Endothelial cell of umbilical vein (primary cell): ENCODE results near the gene THEMIS2. TPM values are rescaled to one million over a fixed set of nuclear protein-coding genes. Genes with fewer than 3 reads are reported as not detected.

ENCODE experiments used
- BruUV-seq: library from RNA; stranded (reverse); fragments of 400-500 nt; replicated peaks from 2 replicates; lab custom pipeline; 2021; lab: Mats Ljungman, UMichigan
- CTCF ChIA-PET: fragments of 300-600, 350-600 bp; sonication (Branson Sonifier 250); formaldehyde crosslinking; loops from one replicate; lab custom pipeline; 2021; ENCODE audit warnings: antibody characterized with exemption, inconsistent platforms; lab: Charles Lee
- POLR2A ChIA-PET: fragments of 300-600, 350-600 bp; sonication (Branson Sonifier 250); formaldehyde crosslinking; loops from one replicate; lab custom pipeline; 2021; ENCODE audit warnings: antibody characterized with exemption, inconsistent platforms; lab: Charles Lee
- DNase-seq: peaks from one replicate; pipeline ENCODE4 v3.0.0-alpha.2; 2011; ENCODE audit warnings: low read depth, low spot score
- FAIRE-seq: peaks from 2 replicates; lab custom pipeline; 2011; peaks lifted over from hg19 to GRCh38; lab: Jason Lieb, UNC
- H2AFZ ChIP-seq: 2 replicates; pipeline ENCODE4 v1.6.0; 2012; ENCODE audit warnings: low read depth, low read length, control low read depth, inconsistent platforms
- H3K27ac ChIP-seq: 2 replicates; pipeline ENCODE4 v1.5.1; 2011; ENCODE audit warnings: low read depth, mild to moderate bottlenecking, control low read depth, low read length, moderate library complexity; ENCODE audit not compliant: insufficient read depth
- H3K27me3 ChIP-seq, 2 experiments: 2 replicates each; pipeline versions ENCODE4 v1.6.0 to v1.6.1; 2011; ENCODE audit warnings: low read length in 2 of 2, mixed read lengths in 1 of 2; ENCODE audit not compliant: control insufficient read depth in 2 of 2, insufficient read depth in 2 of 2
- H3K36me3 ChIP-seq, 2 experiments: 2 replicates in 1 of 2; 3 replicates in 1 of 2; pipeline ENCODE4 v1.5.1; 2011; ENCODE audit warnings: low read length in 2 of 2, mild to moderate bottlenecking in 1 of 2, moderate library complexity in 1 of 2; ENCODE audit not compliant: control insufficient read depth in 2 of 2, insufficient read depth in 2 of 2; ENCODE audit errors: extremely low read depth in 1 of 2
- H3K4me1 ChIP-seq: 3 replicates; pipeline ENCODE4 v1.5.1; 2011; ENCODE audit warnings: mild to moderate bottlenecking, low read length; ENCODE audit not compliant: control insufficient read depth, insufficient read depth; ENCODE audit errors: extremely low read depth
- H3K4me2 ChIP-seq: 2 replicates; pipeline ENCODE4 v1.6.1; 2011; ENCODE audit warnings: low read length, control low read depth, mixed read lengths; ENCODE audit not compliant: insufficient read depth
- H3K4me3 ChIP-seq, 3 experiments: fragments of 200-600 bp in 1 of 3; sonication (generic), shearing (Covaris generic) in 1 of 3; replicated peaks in 1 of 3; 2 replicates each; pipeline ENCODE4 v1.5.1; 2011 to 2016; ENCODE audit warnings: control low read depth in 3 of 3, low read length in 3 of 3, mild to moderate bottlenecking in 2 of 3, inconsistent platforms in 1 of 3, low read depth in 1 of 3, moderate library complexity in 1 of 3; ENCODE audit not compliant: insufficient read depth in 1 of 3
- H3K79me2 ChIP-seq: 2 replicates; pipeline ENCODE4 v1.6.0; 2012; ENCODE audit warnings: low read length, inconsistent platforms; ENCODE audit not compliant: control insufficient read depth, insufficient read depth
- H3K9ac ChIP-seq: replicated peaks from 2 replicates; pipeline ENCODE3; 2011; ENCODE audit warnings: low read length, control low read depth; ENCODE audit not compliant: insufficient read depth; ENCODE audit errors: extremely low read depth
- H3K9me1 ChIP-seq: replicated peaks from 3 replicates; pipeline ENCODE4 v1.6.0; 2011; ENCODE audit warnings: mild to moderate bottlenecking, low read length; ENCODE audit not compliant: control insufficient read depth, insufficient read depth; ENCODE audit errors: extremely low read depth
- H3K9me3 ChIP-seq: replicated peaks from 2 replicates; pipeline ENCODE4 v1.5.1; 2012; ENCODE audit warnings: low read length, inconsistent platforms; ENCODE audit not compliant: control insufficient read depth, insufficient read depth
- H4K20me1 ChIP-seq: replicated peaks from 2 replicates; pipeline ENCODE3; 2011; ENCODE audit warnings: mild to moderate bottlenecking, low read length; ENCODE audit not compliant: control insufficient read depth, insufficient read depth; ENCODE audit errors: extremely low read depth
- EZH2 ChIP-seq: IDR thresholded peaks from 2 replicates; pipeline ENCODE4 v1.6.1; 2012; ENCODE audit warnings: borderline replicate concordance, low read depth, mild to moderate bottlenecking, moderate library complexity, low read length, inconsistent platforms; ENCODE audit not compliant: severe bottlenecking
- FOS ChIP-seq: IDR thresholded peaks from 2 replicates; pipeline ENCODE4 v1.6.1; 2011; ENCODE audit warnings: mild to moderate bottlenecking, low read length, moderate library complexity, borderline replicate concordance; ENCODE audit not compliant: insufficient read depth
- MAX ChIP-seq: IDR thresholded peaks from 2 replicates; pipeline ENCODE4 v1.6.1; 2011; ENCODE audit not compliant: insufficient read depth, insufficient read length
- POLR2A ChIP-seq: IDR thresholded peaks from 2 replicates; pipeline ENCODE4 v1.6.1; 2012; ENCODE audit warnings: low read depth, mild to moderate bottlenecking, control low read depth, low read length
- POLR2AphosphoS5 ChIP-seq: IDR thresholded peaks from 2 replicates; pipeline ENCODE4 v1.6.1; 2012; ENCODE audit warnings: low read depth, mild to moderate bottlenecking, control low read depth, low read length, moderate library complexity; ENCODE audit not compliant: insufficient read depth
- dilution Hi-C: fragments of 300-500 bp; cut with MboI; formaldehyde crosslinking; loops from one replicate; pipeline ENCODE4 v1.15.0; 2019; ENCODE audit warnings: low sequenced_read_pairs; ENCODE audit not compliant: extremely low pct_ligation_motif_present
- intact Hi-C: fragments of 100-400 bp; cut with micrococcal nuclease; formaldehyde crosslinking; loops from one replicate; pipeline ENCODE4 v1.10.0; 2022
- polyA plus RNA-seq, 4 experiments: library from polyadenylated mRNA; depleted of rRNA in 3 of 4; stranded (reverse) in 3 of 4; unstranded in 1 of 4; fragments of >200 nt; gene quantifications; 2 replicates each; pipeline versions ENCODE4 v1.2.1 to v1.2.3, GENCODE V29; 2011 to 2012; ENCODE audit warnings: missing spikeins in 1 of 4
- total RNA-seq: library from RNA; stranded (reverse); gene quantifications from 2 replicates; pipeline ENCODE4 v1.2.3, GENCODE V29; 2021
- TF ChIP-seq, protein P1 (sequence below), 2 donors: IDR thresholded peaks; 1 replicate in 1 of 2; 2 replicates in 1 of 2; pipeline ENCODE4 v1.5.1; 2011; ENCODE audit warnings: low read length in 2 of 2, mild to moderate bottlenecking in 2 of 2, moderate library complexity in 2 of 2, control low read depth in 1 of 2, inconsistent platforms in 1 of 2, low read depth in 1 of 2; ENCODE audit not compliant: insufficient read depth in 1 of 2; ENCODE audit errors: extremely low read depth in 1 of 2

Gene THEMIS2
- total and polyA plus RNA-seq, 2 donors (not counting 3 experiments of a cell fraction or from before 2014, with no cell fraction given): 11.1 to 15.7 TPM

DNA sequence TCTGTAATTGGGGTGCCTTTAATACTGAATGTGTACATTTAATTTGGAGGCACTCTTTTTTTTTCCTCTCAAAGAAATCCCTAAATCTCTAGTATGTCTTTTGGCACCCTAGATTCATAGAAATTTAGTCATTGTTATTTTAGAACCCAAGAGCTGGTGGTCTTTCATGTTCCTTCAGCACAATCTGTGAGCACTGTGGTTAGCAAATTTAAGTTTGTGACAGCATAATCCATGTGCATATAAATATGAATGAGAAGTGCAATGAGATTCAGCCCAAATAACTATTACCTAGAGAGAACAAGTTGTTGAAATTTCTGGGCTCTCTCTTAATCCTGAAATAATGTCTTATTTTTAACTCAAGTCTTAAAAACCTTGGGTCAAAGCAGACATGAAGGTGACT lies 37.3 kb upstream of the THEMIS2 start:
- Histone ChIP-seq H3K36me3 (peaks cover 4 to 6% of the 10 kb centered on the region in 2 experiments), H3K9ac (no peak overlapping the region), H3K4me2 (no peak overlapping the region), H3K4me1 (peaks cover 17% of the 10 kb centered on the region), H4K20me1 (no peaks in the 10 kb centered on the region), H3K9me1 (no peaks in the 10 kb centered on the region), H2AFZ (no peak overlapping the region), H3K4me3 (no peak overlapping the region), H3K27ac (no peak overlapping the region), H3K27me3 (no peaks in the 10 kb centered on the region), H3K9me3 (no peaks in the 10 kb centered on the region), H3K79me2 (peaks cover 67% of the 10 kb centered on the region)
- TF ChIP-seq, protein P1, sequence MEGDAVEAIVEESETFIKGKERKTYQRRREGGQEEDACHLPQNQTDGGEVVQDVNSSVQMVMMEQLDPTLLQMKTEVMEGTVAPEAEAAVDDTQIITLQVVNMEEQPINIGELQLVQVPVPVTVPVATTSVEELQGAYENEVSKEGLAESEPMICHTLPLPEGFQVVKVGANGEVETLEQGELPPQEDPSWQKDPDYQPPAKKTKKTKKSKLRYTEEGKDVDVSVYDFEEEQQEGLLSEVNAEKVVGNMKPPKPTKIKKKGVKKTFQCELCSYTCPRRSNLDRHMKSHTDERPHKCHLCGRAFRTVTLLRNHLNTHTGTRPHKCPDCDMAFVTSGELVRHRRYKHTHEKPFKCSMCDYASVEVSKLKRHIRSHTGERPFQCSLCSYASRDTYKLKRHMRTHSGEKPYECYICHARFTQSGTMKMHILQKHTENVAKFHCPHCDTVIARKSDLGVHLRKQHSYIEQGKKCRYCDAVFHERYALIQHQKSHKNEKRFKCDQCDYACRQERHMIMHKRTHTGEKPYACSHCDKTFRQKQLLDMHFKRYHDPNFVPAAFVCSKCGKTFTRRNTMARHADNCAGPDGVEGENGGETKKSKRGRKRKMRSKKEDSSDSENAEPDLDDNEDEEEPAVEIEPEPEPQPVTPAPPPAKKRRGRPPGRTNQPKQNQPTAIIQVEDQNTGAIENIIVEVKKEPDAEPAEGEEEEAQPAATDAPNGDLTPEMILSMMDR (IDR thresholded peaks at IDR 0.05; ENCODE audit: extremely low read depth in 1 of 2, insufficient read depth in 1 of 2, low read depth in 1 of 2, low read length in 2 of 2): no peak
- TF ChIP-seq POLR2A (no peak), POLR2AphosphoS5 (no peak), FOS (no peak), EZH2 (no peak), MAX (no peak)
- CTCF ChIA-PET: interaction anchor here (1.3 to 1.7 kb wide), 2 partner anchors 22 to 166 kb away, joined by 3 to 10 read pairs; no protein-coding TSS in a partner anchor
- POLR2A ChIA-PET: no interaction called here
- DNase-seq (no peak), FAIRE-seq (no peak)
- dilution Hi-C loops (no loop called here), intact Hi-C loops (no loop called here)
- no TSS peak for BruUV-seq
